Prostate gland (tissue), 2 donors: ENCODE data around the gene GAMT.

Experiments used
- CTCF ChIP-seq, 4 experiments: fragments of 200-600 bp in 2 of 4; fragments of 450-650 bp in 2 of 4; sonication (generic) in 2 of 4; IDR thresholded peaks; 1 replicate in 3 of 4; 2 replicates in 1 of 4; pipeline ENCODE4 v1.5.1; 2016 to 2019; ENCODE audit warnings: antibody characterized with exemption in 4 of 4, mild to moderate bottlenecking in 2 of 4, moderate library complexity in 2 of 4
- POLR2A ChIP-seq: fragments of 450-650 bp; IDR thresholded peaks from one replicate; pipeline ENCODE4 v1.6.1; 2016; ENCODE audit warnings: antibody characterized with exemption, mild to moderate bottlenecking
- POLR2AphosphoS5 ChIP-seq: sonication (generic); formaldehyde crosslinking; IDR thresholded peaks from one replicate; pipeline ENCODE4 v1.6.1; 2017; ENCODE audit warnings: antibody characterized with exemption

DNA sequence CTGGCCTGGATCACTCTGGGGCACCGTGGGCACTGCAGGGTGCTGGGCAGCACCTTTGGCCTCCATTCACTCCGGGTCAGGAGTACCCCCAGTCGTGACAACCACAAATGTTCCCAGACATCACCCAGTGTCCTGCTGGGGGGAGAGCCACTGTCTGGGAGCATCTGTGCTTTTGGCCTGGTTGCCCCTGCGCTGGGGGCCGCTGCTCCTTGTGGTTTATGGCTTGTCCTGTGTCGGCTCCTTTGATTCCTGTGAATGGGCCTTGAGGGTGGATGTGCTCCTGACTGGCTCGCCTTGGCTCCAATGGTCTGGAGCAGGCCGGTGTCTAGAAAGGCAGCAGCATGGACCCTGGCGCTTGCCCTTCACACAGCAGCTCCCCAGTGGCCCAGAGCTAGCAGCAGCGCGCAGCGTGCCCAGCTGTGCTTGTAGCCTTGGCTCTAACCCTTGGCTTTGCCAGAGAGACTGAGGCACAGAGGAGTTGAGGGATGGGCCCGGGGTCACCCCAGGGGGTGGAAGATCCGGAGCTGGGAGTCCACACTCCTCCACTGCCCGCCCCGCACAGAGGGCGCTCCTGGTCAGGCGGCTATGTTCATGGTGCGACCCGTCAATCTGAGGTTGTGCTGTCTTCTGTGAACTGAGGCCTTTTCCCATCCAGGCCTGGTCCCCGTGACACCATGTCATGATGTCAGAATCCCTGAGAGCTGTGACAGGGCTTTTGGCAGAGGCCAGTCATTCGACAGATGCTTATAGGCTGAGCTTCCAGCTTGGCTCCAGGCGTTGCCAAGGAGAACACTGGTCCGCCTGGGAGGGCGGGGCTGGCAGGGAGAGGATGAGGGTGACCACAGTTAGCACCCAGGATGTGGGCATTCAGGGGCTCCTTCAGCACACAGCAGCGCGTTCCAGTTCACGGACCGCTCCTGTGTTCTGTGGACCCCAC is 10.2 kb upstream of the GAMT start:
- no peak for TF ChIP-seq POLR2A
- TF ChIP-seq CTCF (IDR thresholded peaks at IDR 0.05): no peak
- no peak for TF ChIP-seq POLR2AphosphoS5
